Measurements from ENCODE around the gene NPFFR1.
"Not testable (repeated sequence)": the region's sequence is repeated elsewhere in the genome, so short reads cannot be mapped to it uniquely, and the experiment has no call there.

Gene NPFFR1

GRCh38 chr10:70254778-70255328 lies 29.0 kb downstream of the NPFFR1 start:
- DNase-seq = no peak

DNA sequence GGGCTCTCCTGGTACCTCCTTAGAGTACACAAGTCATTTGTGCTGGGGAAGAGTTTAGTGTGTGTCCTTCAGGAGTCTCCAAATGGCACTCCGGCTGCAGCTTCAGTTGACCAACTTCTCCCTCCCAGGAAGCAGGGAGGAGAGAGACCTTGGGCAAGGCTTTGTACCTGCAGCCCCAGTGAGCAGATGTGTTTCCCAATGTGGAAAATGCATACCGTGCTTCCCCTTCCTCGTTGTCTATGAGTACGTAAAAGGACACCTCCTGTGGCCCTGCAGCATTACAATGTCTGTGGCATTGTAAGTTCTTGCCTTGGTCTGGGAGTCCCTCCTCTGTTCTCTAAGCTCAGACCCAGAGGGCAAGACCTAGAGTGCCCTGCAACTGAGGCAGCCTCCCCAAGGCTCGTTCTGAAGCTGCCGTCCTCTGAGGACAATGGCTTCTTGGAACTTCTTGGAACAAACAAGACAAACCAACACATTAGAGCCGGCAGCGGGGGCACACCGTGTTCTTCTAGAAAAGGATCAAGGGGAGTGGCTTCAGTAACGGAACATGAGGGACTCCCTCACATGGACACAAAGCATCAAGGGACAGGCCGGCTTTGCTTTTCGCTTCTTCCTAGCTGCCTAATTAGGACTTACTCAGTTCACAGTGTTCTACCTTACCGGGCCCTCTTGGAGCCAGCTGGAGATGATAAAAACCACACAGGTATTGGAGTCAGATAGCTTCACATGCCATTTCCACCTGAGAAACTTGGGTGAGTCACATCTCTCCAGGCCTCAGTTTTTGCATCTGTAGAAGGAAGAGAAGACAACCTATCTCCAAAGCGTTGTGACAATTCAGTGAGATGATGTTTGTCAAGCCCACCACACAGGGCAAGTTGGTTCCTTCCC lies 29.7 kb downstream of the NPFFR1 start:
- no peak for DNase-seq

GRCh38 chr10:70250961-70251680 lies 32.7 kb downstream of the NPFFR1 start:
- DNase-seq = no peak

- no peak for DNase-seq
Measured at GRCh38 chr10:70247360-70247759, 36.4 kb downstream of the NPFFR1 start.

DNA sequence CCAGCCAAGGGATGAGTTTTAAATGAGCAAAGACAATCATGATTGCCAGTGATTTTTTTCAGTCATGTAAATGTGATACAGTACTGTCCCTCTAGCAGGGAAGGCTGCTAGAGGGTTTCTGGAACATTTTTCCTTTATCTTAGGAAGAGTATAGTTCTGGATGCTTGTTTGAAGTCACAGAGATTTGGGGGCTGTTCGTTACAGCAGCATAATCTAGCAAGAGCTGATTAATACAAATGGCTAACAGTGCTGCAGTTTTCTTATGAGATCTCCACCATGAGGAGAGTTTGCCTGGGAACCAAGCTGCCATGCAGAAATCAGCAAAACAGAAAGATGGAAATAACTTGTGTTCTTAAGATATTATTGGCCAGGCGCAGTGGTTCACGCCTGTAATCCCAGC lies 42.7 kb downstream of the NPFFR1 start:
- DNase-seq = no peak

DNA sequence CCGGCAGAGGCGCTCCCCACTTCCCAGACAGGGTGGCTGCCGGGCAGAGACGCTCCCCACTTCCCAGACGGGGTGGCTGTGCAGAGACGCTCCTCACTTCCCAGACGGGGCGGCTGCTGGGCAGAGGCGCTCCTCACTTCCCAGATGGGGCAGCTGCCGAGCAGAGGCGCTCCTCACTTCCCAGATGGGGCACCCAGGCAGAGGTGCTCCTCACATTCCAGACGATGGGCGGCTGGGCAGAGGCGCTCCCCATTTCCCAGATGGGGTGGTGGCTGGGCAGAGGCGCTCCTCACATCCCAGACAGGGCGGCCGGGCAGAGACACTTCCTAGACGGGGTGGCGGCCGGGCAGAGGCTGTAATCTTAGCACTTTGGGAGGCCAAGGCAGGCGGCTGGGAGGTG lies 43.8 kb downstream of the NPFFR1 start:
- DNase-seq = not testable (repeated sequence)

- not testable (repeated sequence) for DNase-seq
Measured at GRCh38 chr10:70239077-70239976, 44.5 kb downstream of the NPFFR1 start.

DNA sequence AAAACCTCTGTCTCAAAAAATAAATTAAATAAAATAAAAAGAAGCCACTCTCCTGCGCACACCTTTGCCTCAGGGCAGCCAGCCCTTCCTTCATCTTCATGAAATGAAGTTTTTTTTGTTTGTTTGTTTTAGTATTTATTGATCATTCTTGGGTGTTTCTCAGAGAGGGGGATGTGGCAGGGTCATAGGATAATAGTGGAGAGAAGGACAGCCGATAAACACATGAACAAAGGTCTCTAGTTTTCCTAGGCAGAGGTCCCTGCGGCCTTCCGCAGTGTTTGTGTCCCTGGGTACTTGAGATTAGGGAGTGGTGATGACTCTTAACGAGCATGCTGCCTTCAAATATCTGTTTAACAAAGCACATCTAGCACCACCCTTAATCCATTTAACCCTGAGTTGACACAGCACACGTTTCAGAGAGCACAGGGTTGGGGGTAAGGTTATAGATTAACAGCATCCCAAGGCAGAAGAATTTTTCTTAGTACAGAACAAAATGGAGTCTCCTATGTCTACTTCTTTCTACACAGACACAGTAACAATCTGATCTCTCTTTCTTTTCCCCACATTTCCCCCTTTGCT lies 45.8 kb downstream of the NPFFR1 start:
- not testable (repeated sequence) for DNase-seq

- DNase-seq = no peak
Measured at GRCh38 chr10:70234668-70235447, 48.9 kb downstream of the NPFFR1 start.

DNA sequence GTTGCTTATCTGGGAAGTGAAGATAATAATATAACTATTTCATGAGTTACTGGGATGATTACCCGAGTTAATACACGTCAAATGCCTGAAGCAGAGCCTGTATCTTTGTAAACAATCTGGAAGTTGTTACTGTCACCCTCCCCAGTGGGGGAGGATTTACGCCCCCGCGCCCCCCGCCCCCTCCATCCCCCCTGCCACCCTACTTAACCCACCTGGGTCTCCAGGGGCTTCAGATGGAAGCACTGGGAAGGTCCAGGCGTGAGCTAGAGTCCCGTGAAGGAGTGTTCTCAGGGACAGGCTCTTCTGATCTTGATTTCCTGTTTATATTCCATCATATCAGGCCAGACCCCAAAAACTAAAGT lies 49.9 kb downstream of the NPFFR1 start:
- DNase-seq = no peak

- peak; percentile 94 for DNase-seq
Measured at GRCh38 chr10:70233109-70233938, 50.5 kb downstream of the NPFFR1 start, which contains the start of gene PPA1. TSS of gene PPA1 (minus strand) at chr10:70233429. CDS start at chr10:70233327, 102 bp downstream.

- no peak for DNase-seq
Measured at GRCh38 chr10:70232859-70233108, 51.0 kb downstream of the NPFFR1 start.

GRCh38 chr10:70232155-70232858 lies 51.5 kb downstream of the NPFFR1 start:
- DNase-seq = peak; percentile 23

DNA sequence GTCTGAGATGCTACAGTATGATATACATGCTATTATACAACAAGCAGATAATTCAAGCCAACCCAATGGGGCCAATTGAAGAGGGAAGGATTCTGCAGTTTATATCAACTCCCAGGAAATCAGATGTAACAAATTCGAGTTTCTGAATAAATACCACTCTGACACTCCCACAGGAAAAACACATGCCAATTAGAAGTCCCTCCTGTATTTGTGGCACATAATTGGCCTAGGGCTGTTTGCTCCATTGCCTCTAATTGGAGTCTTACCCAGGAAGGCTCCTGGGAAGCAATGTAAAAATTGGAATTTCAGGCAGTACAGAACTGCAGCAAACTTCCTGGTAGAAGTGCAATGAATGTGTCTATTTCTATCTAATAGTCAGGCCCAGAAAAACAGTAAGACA lies 55.3 kb downstream of the NPFFR1 start:
- no peak for DNase-seq

DNA sequence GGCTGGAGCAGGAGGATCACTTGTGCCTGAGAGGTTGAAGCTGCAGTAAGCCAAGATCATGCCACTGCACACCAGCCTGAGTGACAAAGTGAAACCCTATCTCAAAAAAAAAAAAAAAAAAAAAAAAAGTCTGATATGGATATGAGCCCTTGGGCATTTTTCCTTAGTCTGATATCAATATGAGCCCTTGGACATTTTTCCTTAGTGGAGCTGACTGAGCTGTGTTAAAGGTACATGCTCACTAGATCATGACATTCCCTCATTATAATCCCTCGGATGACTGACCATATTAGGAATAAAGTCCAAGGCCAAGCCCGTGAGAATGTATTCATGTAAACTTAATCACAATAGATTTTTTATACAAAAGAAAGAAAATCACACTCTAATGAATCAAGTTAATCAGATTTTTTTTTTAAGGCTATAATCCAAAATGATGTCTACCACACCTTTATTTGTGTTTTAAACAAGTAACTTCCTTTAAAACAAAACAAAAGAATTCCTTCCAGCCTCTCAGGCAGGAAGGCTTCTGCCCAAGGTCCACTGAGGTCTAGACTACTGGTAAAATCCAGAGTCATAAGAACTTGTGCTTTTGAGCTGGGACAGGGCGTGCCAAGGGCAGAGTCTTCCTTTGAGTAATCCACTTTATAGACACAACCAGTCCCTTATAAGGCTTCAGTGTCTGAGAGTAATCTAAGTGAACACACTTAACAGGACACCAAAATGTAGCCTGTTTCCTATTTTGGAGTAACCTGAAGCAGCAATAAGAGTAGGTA lies 56.1 kb downstream of the NPFFR1 start:
- DNase-seq = no peak

DNA sequence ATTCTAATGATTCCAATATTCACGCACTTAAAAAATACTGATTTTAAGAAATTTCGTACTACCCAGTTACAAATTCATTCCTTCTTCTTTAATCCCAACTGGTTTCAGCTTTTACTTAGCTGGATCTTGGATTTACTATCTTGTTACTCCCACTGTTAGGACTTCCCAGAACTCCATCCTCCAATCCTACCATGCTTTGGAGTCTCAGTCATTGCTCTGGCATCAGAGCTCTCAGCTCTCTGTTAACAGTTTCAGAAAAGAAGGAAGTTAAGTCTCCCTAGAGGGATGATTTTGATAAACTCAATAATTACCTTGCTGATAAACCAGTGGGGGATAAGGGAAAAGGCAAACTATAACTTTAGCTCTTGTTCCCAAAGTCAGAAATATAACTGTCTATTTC lies 60.1 kb downstream of the NPFFR1 start:
- DNase-seq = no peak

- DNase-seq = not testable (repeated sequence)
Measured at GRCh38 chr10:70222811-70223447, 60.9 kb downstream of the NPFFR1 start.

DNA sequence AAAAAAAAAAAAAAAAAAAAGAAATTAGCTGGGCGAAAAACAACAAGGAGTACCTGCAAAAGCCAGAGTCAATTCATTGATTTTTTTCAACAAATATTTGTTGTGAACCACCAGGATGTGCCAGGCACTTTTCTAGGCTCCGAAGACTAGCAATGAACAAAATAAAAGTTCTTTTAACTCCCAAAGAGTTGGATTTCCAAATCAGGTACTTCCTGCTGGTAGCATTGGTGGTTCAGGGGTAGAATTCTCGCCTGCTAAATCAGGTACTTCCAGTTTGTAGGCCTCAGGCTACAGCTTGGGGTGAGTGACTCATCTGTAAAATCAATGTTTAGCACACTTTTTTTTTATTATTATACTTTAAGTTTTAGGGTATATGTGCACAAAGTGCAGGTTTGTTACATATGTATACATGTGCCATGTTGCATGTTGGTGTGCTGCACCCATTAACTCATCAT lies 61.4 kb downstream of the NPFFR1 start:
- no peak for DNase-seq

DNA sequence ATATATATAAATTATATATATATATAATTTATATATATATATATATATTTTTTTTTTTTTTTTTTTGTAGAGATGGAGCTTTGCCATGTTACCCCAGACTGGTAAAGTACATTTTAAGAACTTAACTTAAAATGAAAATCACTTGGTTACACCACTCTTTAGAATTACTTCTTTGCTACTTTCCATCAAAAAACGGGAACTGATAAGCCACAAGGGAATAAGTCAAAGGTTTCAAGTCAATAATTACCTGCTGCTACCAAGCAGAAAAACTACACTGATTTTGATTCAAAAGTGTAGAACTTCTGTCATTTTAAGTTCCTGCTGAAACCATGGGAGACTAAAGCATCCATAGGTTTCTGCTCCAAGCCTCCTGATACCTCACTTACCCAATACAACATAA lies 62.8 kb downstream of the NPFFR1 start:
- DNase-seq = no peak
